GM21619 (cell line): ENCODE data around the gene APOC4.
"Not testable (repeated sequence)": the region's sequence is repeated elsewhere in the genome, so short reads cannot be mapped to it uniquely, and the experiment has no call there.

Source experiments
- ATAC-seq: cut with Tn5 transposase; IDR thresholded peaks from one replicate; pipeline ENCODE4 v1.9.1; 2021; ENCODE audit not compliant: unreplicated experiment

Gene APOC4

DNA sequence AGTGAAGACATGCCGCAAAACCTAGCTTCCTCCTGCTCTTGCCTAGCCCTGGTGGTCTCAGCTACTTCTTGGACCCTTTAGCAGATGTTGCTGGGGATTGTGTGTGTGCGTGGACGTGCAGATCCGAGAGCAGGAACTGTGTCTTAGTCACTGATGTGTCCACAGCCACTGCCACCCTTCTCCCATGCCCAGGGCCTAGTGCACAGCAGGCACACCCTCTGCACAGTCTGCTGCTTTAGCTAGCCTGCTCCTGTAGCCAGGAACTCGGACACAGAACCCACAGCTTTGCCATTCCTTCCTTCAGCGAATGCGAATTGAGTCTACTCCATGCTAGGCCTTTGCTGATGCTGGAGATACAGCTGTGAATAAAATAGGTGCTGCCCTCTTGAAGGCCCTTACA, 15.5 kb downstream of the APOC4 start:
- no peak for ATAC-seq

DNA sequence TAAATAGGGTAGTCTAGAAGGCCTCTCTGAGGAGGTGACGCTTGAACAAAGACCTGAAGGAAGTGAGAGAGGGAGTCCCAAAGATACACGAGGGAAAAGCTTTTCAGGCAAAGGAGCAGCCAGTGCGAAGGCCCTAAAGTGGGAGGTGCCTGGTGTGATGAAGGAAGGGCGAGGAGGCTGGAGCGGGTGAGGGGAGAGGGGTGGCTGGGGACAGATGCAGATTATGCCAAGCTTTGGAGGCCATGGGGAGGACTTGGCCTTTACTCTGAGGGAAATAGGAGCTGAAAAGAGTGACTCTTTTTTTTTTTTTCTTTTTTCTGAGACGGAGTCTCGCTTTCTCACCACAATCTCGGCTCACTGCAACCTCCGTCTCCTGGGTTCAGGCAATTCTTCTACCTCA, 16.1 kb downstream of the APOC4 start:
- ATAC-seq, result no peak

GRCh38 chr19:44959691-44960090, 17.7 kb downstream of the APOC4 start:
- no peak for ATAC-seq

DNA sequence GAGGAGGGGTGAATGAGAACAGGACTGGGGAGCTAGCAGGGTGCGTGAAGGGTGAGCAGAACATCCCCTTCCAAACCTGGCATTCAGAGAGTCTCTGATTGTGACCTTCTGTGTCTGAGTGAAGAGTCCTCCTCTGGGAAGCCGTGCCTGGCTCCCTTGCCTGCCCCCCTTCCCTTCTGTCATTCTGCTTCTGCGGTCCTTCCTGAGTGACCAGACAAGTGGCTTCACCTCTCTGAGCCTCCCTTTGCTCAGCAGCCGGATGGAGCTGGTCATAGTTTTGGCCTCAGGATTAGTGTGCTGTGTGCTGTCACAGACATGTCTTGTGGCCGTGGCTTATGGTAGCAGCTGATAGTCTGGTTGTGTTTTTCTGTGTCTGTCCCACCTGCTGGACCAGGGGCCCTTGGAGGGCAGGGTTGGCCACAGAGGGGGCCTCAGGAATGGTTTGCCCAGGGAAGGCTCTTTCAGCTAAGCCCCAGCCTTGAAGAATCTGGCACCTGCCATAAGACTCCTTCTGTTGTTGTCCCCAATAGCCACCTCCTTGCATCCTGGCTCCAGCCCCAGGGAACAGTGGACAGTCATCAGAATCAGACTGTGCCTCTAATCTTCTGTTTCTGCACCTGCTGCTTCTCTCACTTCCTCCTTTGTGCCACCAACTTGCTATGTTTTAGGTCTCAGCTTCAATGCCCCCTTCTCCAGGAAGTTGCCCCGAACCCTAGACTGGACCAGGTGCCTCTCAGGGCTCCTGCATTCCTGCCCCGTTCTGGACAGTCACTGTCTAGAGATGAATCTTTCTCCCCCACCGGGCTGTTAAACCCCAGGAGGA, 19.1 kb downstream of the APOC4 start:
- no peak for ATAC-seq

DNA sequence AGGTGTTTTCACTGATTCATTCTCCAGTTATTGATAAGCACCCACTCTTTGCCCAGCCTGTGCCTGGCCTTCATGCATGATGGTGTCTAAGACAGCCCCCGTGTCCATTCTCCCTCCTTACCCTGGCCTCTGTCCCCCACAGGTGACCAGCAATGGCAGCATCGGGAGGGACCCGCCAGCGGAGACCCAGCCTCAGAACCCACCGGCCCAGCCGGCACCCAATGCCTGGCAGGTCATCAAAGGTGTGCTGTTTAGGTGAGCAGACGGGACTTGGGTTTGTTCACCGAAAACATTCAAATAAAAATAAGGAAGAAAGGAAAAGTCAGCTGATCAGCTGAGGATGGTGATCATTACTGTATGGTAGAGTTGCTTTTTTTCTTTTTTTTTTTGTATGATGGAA, 19.8 kb downstream of the APOC4 start:
- ATAC-seq, result no peak

- ATAC-seq, result no peak
Measured at GRCh38 chr19:44968118-44968517, 26.1 kb downstream of the APOC4 start.

DNA sequence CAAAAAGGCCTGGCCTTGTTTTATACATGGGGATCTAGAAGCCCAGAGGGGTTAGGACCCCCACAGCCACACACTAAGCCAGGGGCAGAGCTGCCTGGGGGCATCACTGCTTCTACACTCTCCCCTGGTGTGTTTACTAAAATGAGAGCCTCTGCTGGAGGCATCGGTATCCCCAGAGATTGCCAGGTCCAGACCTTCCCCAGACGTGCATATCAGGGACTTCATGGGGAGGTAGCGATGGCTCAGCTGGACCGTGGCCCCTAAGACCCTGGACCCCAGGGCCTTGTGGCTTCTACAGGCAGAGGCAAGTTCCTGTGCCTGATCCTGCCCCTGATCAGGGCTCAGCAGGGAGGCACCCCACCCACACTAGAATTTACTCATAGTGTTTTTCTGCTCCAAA, 26.6 kb downstream of the APOC4 start:
- ATAC-seq, result no peak

GRCh38 chr19:44969437-44969836, 27.4 kb downstream of the APOC4 start:
- no peak for ATAC-seq

DNA sequence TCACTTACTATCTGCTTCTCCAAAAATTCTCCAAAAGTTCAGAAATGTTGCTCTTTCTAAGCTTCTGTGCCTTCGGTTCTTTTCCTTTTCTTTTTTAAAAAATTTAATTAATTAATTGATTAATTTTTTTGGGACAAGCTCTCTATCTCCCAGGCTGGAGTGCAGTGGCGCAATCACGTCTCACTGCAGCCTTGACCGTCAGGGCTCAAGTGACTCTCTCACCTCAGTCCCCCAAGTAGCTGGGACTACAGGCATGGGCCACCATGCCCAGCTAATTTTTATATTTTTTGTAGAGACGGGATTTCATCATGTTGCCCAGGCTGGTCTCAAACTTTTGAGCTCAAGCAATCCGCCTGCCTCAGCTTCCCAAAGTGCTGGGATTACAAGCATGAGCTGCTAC, 29.4 kb downstream of the APOC4 start:
- ATAC-seq, result not testable (repeated sequence)

- ATAC-seq, result no peak
Measured at GRCh38 chr19:44972802-44973201, 30.8 kb downstream of the APOC4 start.

DNA sequence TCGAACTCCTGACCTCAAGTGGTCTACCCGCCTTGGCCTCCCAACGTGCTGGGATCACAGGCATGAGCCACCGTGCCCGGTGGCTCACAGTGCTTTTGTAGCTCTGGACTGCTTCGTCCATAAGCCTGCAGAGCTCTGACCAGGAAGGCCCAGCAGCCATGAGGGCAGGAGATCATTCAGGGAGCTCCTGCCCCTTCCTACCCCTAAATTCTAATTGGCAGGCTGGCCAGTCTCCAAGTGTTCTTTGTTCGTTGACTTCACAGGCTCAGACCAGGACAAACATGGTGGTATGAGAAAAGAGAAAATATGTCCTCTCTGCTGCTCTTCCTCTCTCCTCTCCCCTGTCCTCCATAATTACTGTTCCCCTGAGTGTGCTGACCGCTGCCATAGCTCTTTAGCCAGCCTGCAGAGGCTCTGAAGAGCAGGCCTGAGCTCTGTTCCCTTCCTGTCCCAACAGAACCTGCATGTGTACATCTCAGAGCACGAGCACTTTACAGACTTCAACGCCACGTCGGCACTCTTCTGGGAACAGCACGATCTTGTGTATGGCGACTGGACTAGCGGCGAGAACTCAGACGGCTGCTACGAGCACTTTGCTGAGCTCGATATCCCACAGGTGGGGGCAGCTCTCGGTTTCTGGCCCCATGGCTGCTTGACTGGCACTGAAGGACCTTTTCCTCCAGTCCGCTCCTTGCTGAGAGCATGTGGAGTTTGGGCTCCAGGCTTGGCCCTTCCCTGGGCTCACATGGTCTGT, 32.1 kb downstream of the APOC4 start:
- no peak for ATAC-seq

DNA sequence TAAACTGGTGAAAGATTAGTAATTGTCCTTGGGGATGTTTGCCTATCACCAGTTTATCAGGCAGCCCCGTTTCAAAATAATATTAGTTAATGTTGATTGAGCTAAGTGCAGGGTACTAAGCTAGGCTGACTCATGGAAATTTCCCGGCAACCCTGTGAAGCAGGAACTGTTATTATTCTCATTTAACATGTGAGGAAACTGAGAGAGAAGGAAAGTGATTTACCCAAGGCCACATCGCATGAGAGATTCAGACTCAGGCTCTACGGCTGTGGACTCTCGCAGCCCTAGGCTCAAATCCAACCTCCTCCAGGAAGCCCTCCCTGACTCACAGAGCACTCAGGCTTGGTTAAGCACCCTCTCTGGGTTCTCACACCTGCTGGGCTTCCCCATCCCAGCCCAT, 32.8 kb downstream of the APOC4 start:
- no peak for ATAC-seq

- no peak for ATAC-seq
Measured at GRCh38 chr19:44975444-44975843, 33.4 kb downstream of the APOC4 start.

GRCh38 chr19:44984005-44984404, 42.0 kb downstream of the APOC4 start:
- ATAC-seq, result no peak

GRCh38 chr19:44985445-44985844, 43.4 kb downstream of the APOC4 start:
- ATAC-seq, result no peak

GRCh38 chr19:44986389-44986788, 44.4 kb downstream of the APOC4 start:
- no peak for ATAC-seq

- ATAC-seq, result no peak
Measured at GRCh38 chr19:44987148-44987675, 45.2 kb downstream of the APOC4 start.

DNA sequence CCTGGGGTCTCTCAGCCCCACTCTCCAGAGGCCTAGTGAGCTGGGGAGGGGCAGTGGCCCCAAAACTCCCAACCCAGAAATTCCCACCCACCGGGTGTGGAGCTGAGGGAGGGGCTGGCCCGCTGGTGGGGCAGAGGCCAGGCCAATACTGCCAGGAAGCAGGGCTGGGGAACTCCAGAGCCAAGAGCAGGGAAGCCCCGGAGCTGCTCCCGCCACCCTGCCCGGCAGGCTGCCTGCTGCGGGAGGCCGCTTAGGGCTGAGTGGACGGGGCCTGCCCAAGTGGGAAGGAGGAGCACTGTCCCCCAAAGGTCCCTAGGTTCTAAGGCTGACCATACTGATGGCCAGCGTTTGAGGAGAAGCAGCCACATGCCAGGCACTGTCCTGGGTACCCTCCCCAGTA, 46.2 kb downstream of the APOC4 start:
- no peak for ATAC-seq

GRCh38 chr19:44988896-44989556, 47.0 kb downstream of the APOC4 start:
- ATAC-seq, result no peak

DNA sequence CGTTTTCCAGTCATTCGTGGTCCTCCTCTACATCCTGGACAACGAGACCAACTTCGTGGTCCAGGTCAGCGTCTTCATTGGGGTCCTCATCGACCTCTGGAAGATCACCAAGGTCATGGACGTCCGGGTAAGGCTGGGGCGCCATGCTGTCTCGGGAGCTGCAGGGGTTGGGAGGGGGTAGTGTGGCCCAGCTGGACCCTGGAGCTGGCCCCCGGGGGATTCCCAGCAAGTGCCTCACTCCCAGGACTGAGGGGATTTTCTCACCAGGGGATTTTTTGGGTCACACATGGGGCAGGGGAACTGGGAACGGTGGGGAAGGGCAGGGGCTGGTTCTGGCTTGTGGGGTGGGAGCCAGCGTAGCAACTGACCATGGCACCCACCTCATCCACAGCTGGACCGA, 48.4 kb downstream of the APOC4 start:
- ATAC-seq, result no peak

DNA sequence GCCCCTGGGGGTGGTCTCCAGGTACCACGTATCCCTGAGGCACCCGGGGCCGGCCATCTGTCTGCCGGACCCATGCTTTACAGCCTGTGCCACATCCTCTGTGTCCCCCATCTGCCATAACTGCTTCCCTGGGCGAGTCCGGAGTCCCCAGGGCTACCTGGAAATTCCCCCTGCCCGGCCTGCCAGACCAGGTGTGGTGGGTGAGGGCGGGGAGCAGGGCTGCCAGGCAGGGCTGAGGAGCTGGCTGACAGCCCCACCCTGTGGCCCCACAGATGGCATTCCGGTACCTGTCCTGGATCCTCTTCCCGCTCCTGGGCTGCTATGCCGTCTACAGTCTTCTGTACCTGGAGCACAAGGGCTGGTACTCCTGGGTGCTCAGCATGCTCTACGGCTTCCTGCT, 48.9 kb downstream of the APOC4 start:
- no peak for ATAC-seq
